GM19099 (cell line): ENCODE measurements around the gene TAB2.

Source experiments
- POLR2A ChIP-seq: IDR thresholded peaks from 3 replicates; pipeline ENCODE4 v1.6.1; 2011; ENCODE audit warnings: low read depth; ENCODE audit not compliant: insufficient read length; ENCODE audit errors: extremely low read depth

The TAB2 gene

DNA sequence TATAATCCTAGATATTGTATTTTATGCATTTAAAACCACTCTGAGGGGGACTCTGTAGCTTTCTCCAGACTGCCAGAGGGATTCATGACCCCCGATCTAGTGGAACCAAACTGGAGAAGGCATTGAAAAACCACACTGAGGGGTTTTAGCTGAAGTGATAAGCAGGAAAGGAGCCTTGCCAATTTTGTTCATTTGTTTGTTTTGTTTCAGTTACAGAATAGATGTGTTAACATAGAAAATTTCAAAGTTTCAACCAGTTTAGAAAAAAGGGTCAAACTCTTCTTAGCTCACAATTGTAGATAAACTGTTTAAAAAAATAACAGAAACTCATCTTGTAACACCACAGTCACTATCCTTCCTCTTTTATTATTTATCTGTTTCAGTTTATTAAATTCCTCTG, 19.8 kb downstream of the TAB2 start:
- TF ChIP-seq POLR2A, result no peak

DNA sequence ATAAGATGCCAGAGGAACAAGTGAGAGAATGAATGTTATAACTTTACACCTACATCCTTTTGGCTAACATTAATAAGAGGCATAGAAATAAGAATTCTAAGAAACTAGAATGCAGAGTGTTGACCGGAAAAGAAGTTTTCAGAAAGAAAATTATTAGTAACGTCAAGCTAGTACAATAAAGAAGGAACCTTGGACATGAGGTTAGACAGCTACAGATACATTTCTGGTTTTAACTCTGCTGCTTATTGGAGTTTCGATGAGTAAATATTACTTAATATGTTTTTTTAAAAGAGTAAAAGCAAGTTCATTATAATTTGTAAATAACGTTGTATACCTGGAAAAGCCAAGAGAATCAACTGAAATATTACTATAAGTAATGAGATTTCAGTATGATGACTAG, 22.7 kb downstream of the TAB2 start:
- no peak for TF ChIP-seq POLR2A

DNA sequence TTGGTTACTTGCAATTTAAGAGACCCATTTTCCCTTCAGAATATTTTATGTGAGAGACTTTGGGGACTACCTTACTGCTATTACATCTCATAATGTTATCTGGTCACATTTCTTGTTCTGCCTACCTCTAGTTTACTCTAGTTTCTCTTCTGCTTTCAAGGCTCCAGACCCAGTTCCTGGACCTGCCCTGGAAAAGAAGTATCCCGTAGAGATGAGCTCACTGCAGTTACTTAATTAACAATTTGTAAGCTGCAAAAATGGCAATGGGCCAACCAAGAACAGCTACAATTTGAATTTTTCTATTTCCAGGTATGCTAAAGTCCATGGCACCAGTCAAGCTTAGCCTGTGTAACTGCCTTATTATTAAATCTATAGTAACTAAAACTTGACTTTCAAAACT, 25.0 kb downstream of the TAB2 start:
- TF ChIP-seq POLR2A, result no peak

- no peak for TF ChIP-seq POLR2A
Measured at GRCh38 chr6:149343501-149343900, 26.0 kb downstream of the TAB2 start.

DNA sequence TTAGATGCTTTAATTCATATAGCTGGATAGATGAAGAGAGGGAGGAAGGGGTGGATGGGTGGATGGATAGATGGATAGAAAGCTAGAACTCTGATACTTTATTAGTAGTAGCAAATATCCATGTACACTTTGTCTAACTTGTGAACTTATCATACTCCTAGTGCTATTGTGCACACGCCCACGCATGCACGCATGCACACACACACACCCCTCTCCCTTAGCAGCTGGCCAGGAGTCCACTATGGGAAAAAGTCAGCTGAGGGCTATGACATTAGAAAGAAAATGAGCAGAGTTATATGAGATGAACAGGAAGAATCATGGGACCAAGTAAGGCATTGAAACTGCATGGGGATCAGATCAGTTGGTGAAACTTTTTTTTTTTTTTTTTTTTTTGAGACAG, 28.6 kb downstream of the TAB2 start:
- no peak for TF ChIP-seq POLR2A

GRCh38 chr6:149347067-149347466, 29.6 kb downstream of the TAB2 start:
- TF ChIP-seq POLR2A, result no peak

DNA sequence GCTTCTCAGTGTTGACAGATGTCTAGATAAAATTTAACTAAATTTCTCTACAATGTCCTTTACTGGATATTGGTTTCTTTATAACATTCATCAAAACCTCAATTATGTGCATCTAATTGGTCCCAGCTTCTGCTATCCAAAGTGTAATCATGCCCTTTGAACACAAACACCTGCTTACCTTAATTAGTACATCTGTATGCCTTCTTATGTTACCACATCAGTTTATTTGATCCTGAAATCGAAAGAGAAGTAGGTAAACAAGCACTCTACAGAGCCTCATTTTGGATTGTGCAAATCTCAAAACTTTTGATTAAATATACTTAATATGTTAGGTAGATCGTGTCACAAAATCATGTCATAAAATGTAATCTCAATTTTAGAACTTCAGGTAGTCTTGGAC, 36.5 kb downstream of the TAB2 start:
- no peak for TF ChIP-seq POLR2A

DNA sequence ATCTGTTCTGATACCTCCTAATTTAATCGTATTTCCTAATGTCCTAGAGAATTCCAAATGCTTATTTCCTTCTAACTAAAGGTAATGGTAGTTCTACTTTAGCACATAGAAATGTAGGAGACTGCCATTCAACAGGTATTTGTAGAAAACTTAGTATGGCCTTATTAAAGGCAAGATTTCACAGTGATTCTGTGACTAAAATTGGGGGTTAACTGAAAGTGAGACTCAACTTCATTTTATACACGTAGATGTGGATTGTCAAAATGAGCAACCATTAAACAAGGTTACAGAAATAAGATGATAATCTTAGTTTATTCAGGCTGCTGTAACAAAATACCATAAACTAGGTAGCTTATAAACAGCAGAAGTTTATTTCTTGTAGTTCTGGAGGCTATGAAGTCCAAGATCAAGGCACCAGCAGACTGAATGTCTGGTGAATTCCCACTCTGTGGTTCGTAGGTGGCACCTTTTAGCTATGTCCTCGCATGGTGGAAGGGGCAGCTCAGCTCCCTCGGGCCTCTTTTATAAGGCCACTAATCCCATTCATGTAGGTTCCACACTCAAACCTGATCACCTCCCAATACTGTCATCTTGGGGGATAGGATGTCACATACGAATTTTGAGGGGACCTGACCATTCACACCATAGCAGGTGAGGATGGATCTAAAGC, 38.7 kb downstream of the TAB2 start:
- TF ChIP-seq POLR2A, result no peak

DNA sequence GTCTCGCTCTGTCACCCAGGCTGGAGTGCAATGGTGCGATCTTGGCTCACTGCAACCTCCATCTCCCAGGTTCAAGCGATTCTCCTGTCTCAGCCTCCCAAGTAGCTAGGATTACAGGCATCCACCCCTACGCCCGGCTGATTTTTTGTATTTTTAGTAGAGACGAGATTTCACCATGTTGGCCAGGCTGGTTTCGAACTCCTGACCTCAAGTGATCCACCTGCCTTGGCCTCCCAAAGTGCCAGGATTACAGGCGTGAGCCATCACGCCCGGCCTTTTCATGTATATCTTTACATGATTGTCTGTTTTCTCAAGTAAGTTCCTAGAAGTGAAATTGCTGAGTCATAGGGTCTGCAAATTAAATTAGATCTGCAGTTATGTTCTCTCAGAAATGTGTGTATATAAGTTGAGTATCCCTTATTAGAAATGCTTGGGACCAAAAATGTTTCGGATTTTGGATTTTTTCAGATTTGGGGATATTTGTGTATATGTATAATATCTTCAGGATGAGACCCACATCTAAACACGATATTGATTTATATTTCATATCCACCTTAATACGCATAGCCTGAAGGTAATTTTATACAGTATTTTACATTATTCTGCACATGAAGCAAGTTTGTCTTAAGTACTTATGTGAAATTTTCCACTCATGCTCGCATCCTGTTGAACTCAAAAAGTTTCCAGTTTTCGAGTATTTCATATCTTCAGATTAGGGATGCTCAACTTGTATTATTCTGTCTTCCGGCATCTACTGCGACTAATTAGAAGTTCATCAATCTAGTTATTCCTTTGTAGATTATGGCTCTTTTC, 40.4 kb downstream of the TAB2 start:
- TF ChIP-seq POLR2A, result no peak

GRCh38 chr6:149359440-149359839, 41.9 kb downstream of the TAB2 start:
- TF ChIP-seq POLR2A, result no peak

GRCh38 chr6:149360536-149360935, 43.0 kb downstream of the TAB2 start:
- no peak for TF ChIP-seq POLR2A

DNA sequence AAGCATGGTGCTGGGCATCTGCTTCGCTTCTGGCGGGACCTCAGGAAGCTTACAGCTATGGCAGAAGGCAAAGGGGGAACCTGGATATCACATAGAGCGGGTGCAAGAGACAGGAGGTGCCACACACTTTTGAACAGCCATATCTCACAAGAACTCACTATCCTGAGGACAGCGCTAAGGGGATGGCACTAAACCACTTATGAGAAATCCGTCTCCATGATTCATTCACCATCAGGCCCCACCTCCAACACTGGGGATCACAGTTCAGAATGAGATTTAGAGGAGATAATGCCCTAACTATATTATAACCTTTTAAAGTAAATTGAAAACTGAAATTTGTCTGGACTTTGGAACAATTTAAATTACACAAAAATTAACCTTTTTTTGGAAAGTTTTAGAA, 44.8 kb downstream of the TAB2 start:
- TF ChIP-seq POLR2A, result no peak

DNA sequence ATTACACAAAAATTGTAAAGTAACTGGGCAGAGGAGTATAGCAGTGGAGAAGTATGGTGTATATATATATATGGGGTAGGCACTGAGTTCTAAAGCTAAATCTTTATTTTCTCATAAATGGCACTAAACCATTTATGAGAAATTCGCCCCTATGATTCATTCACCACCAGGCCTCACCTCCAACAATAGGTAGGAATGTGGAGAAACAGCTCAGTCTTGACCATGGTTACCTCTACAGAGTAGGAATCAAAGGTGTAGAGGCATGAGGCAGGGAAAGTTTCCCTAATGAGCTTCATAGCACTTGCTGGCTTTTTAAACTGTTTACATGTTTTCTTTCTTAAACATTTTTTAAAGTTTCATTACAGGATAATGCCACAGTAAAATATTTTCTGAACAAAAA, 45.6 kb downstream of the TAB2 start:
- TF ChIP-seq POLR2A, result no peak

DNA sequence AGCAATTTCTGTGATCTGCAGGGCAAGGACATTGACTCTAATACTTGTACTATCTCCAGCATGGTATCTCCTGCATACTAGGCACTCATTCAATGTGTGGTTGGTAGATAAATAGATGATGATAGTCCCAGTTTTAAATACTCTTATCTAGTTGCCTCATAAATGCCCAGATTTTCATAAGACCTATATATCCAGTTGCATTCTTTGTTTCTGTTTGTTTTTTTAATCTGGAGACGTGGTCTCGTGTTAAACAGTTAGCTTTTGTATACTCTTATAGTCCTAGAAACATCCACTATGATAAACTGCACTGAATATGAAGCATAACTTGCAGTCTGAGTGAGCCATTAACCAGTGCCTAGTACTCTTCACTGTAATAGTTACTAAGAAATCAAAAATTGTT, 47.0 kb downstream of the TAB2 start:
- no peak for TF ChIP-seq POLR2A

DNA sequence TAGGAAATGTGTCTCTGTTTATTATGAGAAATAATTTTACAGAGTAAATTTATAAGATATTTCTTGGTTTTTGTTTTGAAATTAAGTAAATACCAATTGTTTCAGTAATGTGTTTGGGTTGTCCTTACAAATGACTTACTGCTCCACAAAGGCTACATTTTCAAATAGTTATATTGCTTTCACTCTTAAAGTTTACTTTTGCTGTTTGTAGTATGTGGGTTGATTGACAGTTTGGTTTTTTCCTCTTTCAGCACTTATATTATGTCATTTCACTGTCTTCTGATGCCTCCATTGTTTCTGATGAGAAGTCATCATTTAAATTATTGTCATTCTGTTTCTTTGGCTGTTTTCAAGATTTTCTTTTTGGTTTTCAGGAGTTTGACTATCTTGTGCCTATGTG, 47.7 kb downstream of the TAB2 start:
- no peak for TF ChIP-seq POLR2A

- TF ChIP-seq POLR2A, result no peak
Measured at GRCh38 chr6:149366267-149366921, 48.9 kb downstream of the TAB2 start.
